HCT116 (cell line): Measurements from ENCODE around the gene CELF2.

Source experiments
- CTCF ChIP-seq, 3 experiments: fragments of 200-600 bp in 1 of 3; sonication (generic) in 1 of 3; IDR thresholded peaks in 2 of 3; conservative IDR thresholded peaks in 1 of 3; 2 replicates each; pipeline ENCODE4 v1.5.1; 2012 to 2017; ENCODE audit warnings: low read depth in 2 of 3, low read length in 2 of 3, antibody characterized with exemption in 1 of 3, borderline replicate concordance in 1 of 3, control low read depth in 1 of 3, mild to moderate bottlenecking in 1 of 3, mixed read lengths in 1 of 3, mixed run types in 1 of 3, moderate library complexity in 1 of 3; ENCODE audit not compliant: insufficient read depth in 1 of 3
- POLR2A ChIP-seq: IDR thresholded peaks from 2 replicates; pipeline ENCODE4 v1.7.0; 2011; ENCODE audit warnings: borderline replicate concordance; ENCODE audit not compliant: insufficient read depth, insufficient read length; ENCODE audit errors: extremely low read depth
- POLR2AphosphoS5 ChIP-seq: IDR thresholded peaks from 2 replicates; pipeline ENCODE4 v1.6.1; 2011; ENCODE audit warnings: mild to moderate bottlenecking, low read depth, low read length, moderate library complexity
- RAD21 ChIP-seq: IDR thresholded peaks from 2 replicates; pipeline ENCODE4 v1.6.1; 2012; ENCODE audit warnings: low read depth, mild to moderate bottlenecking
- YY1 ChIP-seq: IDR thresholded peaks from 2 replicates; pipeline ENCODE4 v1.6.1; 2011; ENCODE audit warnings: low read length, low read depth, moderate library complexity, mild to moderate bottlenecking; ENCODE audit not compliant: insufficient replicate concordance; ENCODE audit errors: extremely low read depth
- TF ChIP-seq, protein P1 (sequence below): IDR thresholded peaks from 2 replicates; pipeline ENCODE4 v1.6.1; 2012

DNA sequence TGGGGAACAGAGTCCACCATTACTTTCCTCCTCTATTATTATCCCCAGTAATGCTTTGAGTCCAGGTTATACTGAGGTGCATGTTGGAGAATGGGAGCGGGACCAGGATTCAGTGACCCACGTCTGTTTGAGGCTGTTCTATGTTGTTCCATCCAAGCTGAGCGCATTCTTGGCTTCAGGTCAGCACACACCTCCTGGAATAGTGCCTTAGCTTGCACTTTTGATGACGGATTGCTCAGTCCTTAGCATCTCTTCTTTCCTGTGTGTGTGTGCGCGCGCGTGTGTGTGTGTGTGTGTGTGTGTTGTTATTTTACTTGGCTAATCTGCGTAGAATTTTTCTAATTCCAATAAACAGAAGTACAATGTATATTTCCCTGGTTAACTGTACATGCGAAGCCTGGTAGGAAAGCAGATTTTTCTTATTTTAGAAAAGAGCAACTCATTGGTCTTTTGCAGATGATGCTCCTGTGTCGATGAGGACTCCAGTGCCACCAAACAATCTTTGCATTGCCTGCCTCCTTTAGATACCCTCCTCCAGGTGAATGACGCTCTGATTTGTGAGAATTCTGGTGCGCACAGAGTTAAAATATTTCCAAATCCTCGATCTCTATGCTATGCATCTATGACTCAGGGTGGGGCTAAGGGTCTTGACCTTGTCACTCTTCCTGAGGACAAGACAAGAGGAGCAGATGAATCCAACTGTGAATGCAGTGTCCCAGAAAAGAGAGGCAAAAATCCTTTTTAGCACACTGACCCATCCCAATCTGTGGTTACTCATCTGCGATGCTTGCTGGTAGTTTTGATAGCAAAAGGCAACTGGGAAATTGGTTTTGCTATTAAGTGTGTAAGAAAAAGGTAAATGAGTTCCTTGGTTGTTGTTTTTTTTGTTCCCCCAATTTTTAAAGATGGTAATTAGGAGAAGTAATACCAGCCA, 13.3 kb upstream of the CELF2 start:
- TF ChIP-seq RAD21 (no peak), CTCF (IDR thresholded peaks at IDR 0.05 in 2 of 3, conservative IDR thresholded peaks at IDR 0.05 in 1 of 3; ENCODE audit: borderline replicate concordance in 1 of 3, insufficient read depth in 1 of 3, low read depth in 2 of 3, low read length in 2 of 3) (no peak), POLR2AphosphoS5 (no peak), POLR2A (no peak), YY1 (no peak)
- TF ChIP-seq, protein P1, sequence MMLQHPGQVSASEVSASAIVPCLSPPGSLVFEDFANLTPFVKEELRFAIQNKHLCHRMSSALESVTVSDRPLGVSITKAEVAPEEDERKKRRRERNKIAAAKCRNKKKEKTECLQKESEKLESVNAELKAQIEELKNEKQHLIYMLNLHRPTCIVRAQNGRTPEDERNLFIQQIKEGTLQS, result no peak
